Gastroesophageal sphincter (tissue), 4 donors: ENCODE results near the gene SPPL3. TPM values are rescaled to one million over a fixed set of nuclear protein-coding genes. Genes with fewer than 3 reads are reported as not detected.

Source experiments
- ATAC-seq: fragments of 150-250 bp; one replicate; pipeline ENCODE4 v1.9.1; 2016; ENCODE audit warnings: mild to moderate bottlenecking, moderate library complexity
- H3K27ac ChIP-seq, 4 donors: fragments of 200-600 bp; sonication (generic) in 3 of 4; 1 replicate in 3 of 4; 2 replicates in 1 of 4; pipeline ENCODE4 v1.5.1; 2016 to 2019
- H3K27me3 ChIP-seq: fragments of 200-600 bp; sonication (generic); one replicate; pipeline ENCODE4 v1.5.1; 2019
- H3K36me3 ChIP-seq, 2 donors: fragments of 200-600 bp; sonication (generic); one replicate each; pipeline ENCODE4 v1.5.1; 2019; ENCODE audit warnings: control low read depth in 1 of 2
- H3K4me1 ChIP-seq, 3 donors: fragments of 200-600 bp; sonication (generic); 1 replicate in 2 of 3; 2 replicates in 1 of 3; pipeline ENCODE4 v1.5.1; 2016 to 2019; ENCODE audit warnings: control low read depth in 2 of 3
- H3K4me3 ChIP-seq, 2 donors: fragments of 200-600 bp; sonication (generic); one replicate each; pipeline ENCODE4 v1.5.1; 2019; ENCODE audit warnings: mild to moderate bottlenecking in 1 of 2, moderate library complexity in 1 of 2
- H3K9me3 ChIP-seq, 3 donors: fragments of 200-600 bp; sonication (generic); one replicate each; pipeline ENCODE4 v1.5.1; 2017 to 2019; ENCODE audit warnings: control low read depth in 2 of 3
- CTCF ChIP-seq, 4 experiments: fragments of 200-600 bp in 2 of 4; fragments of 450-650 bp in 2 of 4; sonication (generic) in 1 of 4; IDR thresholded peaks; one replicate each; pipeline ENCODE4 v1.5.1; 2017 to 2019; ENCODE audit warnings: antibody characterized with exemption in 4 of 4, mild to moderate bottlenecking in 2 of 4, moderate library complexity in 2 of 4
- EP300 ChIP-seq: sonication (generic); formaldehyde crosslinking; IDR thresholded peaks from one replicate; pipeline ENCODE4 v1.6.1; 2017; ENCODE audit warnings: antibody characterized with exemption, mild to moderate bottlenecking
- POLR2A ChIP-seq, 2 donors: fragments of 450-650 bp; IDR thresholded peaks; one replicate each; pipeline ENCODE4 v1.6.1; 2017; ENCODE audit warnings: antibody characterized with exemption in 2 of 2, mild to moderate bottlenecking in 2 of 2, moderate library complexity in 1 of 2
- POLR2AphosphoS5 ChIP-seq: sonication (generic); formaldehyde crosslinking; IDR thresholded peaks from one replicate; pipeline ENCODE4 v1.6.1; 2017; ENCODE audit warnings: antibody characterized with exemption
- WGBS, 2 donors: methylation state at CpG; one replicate each; pipeline ENCODE4 v1.1.5; 2018; ENCODE audit warnings: low coverage in 1 of 2; 5-methylcytosine and 5-hydroxymethylcytosine counted together
- total RNA-seq, 4 donors: library from RNA; depleted of rRNA; stranded (reverse); fragments of >200 nt; gene quantifications; one replicate each; pipeline ENCODE4 v1.1.0, GENCODE V29; 2016

Gene SPPL3
- total RNA-seq, 4 donors from 2014 or later: 16.2 to 20.2 (median 19.0) TPM

GRCh38 chr12:120832737-120833136, 71.4 kb downstream of the SPPL3 start:
- TF ChIP-seq POLR2A (IDR thresholded peaks at IDR 0.05) (no peak), EP300 (no peak), CTCF (IDR thresholded peaks at IDR 0.05) (no peak), POLR2AphosphoS5 (no peak)
- H3K27me3 ChIP-seq: no peaks in the 10 kb centered on the region
- no peaks in the 10 kb centered on the region for H3K9me3 ChIP-seq
- WGBS, 2 donors: 85 to 89% methylated on average over 2 of the region's 2 CpGs
- H3K36me3 ChIP-seq: no peaks in the 10 kb centered on the region
- ATAC-seq: no peak
- H3K4me1 ChIP-seq: peaks cover 4 to 89% (median 28%) of the 10 kb centered on the region in 3 donors
- H3K4me3 ChIP-seq: no peak overlapping the region
- no peak overlapping the region for H3K27ac ChIP-seq

- H3K27me3 ChIP-seq: no peaks in the 10 kb centered on the region
- no peaks in the 10 kb centered on the region for H3K9me3 ChIP-seq
- H3K4me3 ChIP-seq: no peak overlapping the region
- no peak for ATAC-seq
- H3K27ac ChIP-seq: no peak overlapping the region
- peaks cover 4 to 85% (median 28%) of the 10 kb centered on the region in 3 donors for H3K4me1 ChIP-seq
- H3K36me3 ChIP-seq: no peaks in the 10 kb centered on the region
- WGBS, 2 donors: 32 to 38% methylated on average over 2 of the region's 2 CpGs
- TF ChIP-seq POLR2A (IDR thresholded peaks at IDR 0.05) (no peak), POLR2AphosphoS5 (no peak), CTCF (IDR thresholded peaks at IDR 0.05) (no peak), EP300 (no peak)
Observed at GRCh38 chr12:120831648-120832267, 72.4 kb downstream of the SPPL3 start.

GRCh38 chr12:120830966-120831365, 73.2 kb downstream of the SPPL3 start:
- H3K27me3 ChIP-seq: no peaks in the 10 kb centered on the region
- WGBS, 2 donors: 75 to 89% methylated on average over 3 to 4 of the region's 4 CpGs
- no peak overlapping the region for H3K4me3 ChIP-seq
- ATAC-seq: no peak
- H3K36me3 ChIP-seq: no peaks in the 10 kb centered on the region
- TF ChIP-seq POLR2AphosphoS5 (no peak), POLR2A (IDR thresholded peaks at IDR 0.05) (no peak), CTCF (IDR thresholded peaks at IDR 0.05) (no peak), EP300 (no peak)
- H3K9me3 ChIP-seq: no peaks in the 10 kb centered on the region
- H3K27ac ChIP-seq: no peak overlapping the region
- H3K4me1 ChIP-seq: peaks cover 4 to 82% (median 26%) of the 10 kb centered on the region in 3 donors

GRCh38 chr12:120830052-120830940, 73.9 kb downstream of the SPPL3 start:
- 50 to 62% methylated on average over 1 to 2 of the region's 3 CpGs for WGBS, 2 donors
- peaks cover 4 to 80% (median 19%) of the 10 kb centered on the region in 3 donors for H3K4me1 ChIP-seq

More at GRCh38 chr12:120830052-120830940, 73.9 kb downstream of the SPPL3 start:
- Histone ChIP-seq H3K9me3 (no peaks in the 10 kb centered on the region), H3K36me3 (no peaks in the 10 kb centered on the region), H3K27ac (no peak overlapping the region), H3K4me3 (no peak overlapping the region), H3K27me3 (no peaks in the 10 kb centered on the region)
- no peak for ATAC-seq
- TF ChIP-seq EP300 (no peak), POLR2AphosphoS5 (no peak), CTCF (IDR thresholded peaks at IDR 0.05) (no peak), POLR2A (IDR thresholded peaks at IDR 0.05) (no peak)
